AG09319 (cell line): Measurements from ENCODE around the gene RTP5.
"Not testable (repeated sequence)": the region's sequence is repeated elsewhere in the genome, so short reads cannot be mapped to it uniquely, and the experiment has no call there.

Experiments
- DNase-seq: peaks from one replicate; pipeline ENCODE4 v3.0.0-alpha.2; 2010; ENCODE audit warnings: low read depth; ENCODE audit errors: extremely low read depth
- CTCF ChIP-seq: IDR thresholded peaks from 2 replicates; pipeline ENCODE4 v1.5.1; 2011; ENCODE audit warnings: low read depth, mild to moderate bottlenecking, inconsistent platforms, low read length, moderate library complexity

Gene RTP5

GRCh38 chr2:241869087-241869961 lies at the start of gene RTP5:
Gene RTP5, plus strand, starts transcription at chr2:241869729. Its CDS starts 28 bp downstream, at chr2:241869757.
- no peak for DNase-seq

GRCh38 chr2:241819947-241820624 lies 49.4 kb upstream of the RTP5 start:
- not testable (repeated sequence) for DNase-seq

More at GRCh38 chr2:241869087-241869961, at the start of gene RTP5:
- TF ChIP-seq CTCF, result no peak

GRCh38 chr2:241820625-241821384 lies 48.7 kb upstream of the RTP5 start:
- DNase-seq, result no peak
- no peak for TF ChIP-seq CTCF

GRCh38 chr2:241821460-241822263 lies 47.9 kb upstream of the RTP5 start:
- DNase-seq, result no peak

GRCh38 chr2:241822264-241822623 lies 47.3 kb upstream of the RTP5 start:
- no peak for TF ChIP-seq CTCF

More at GRCh38 chr2:241821460-241822263, 47.9 kb upstream of the RTP5 start:
- TF ChIP-seq CTCF, result no peak

GRCh38 chr2:241823531-241824437 lies 45.7 kb upstream of the RTP5 start:
- not testable (repeated sequence) for DNase-seq

More at GRCh38 chr2:241822264-241822623, 47.3 kb upstream of the RTP5 start:
- no peak for DNase-seq

- TF ChIP-seq CTCF, result no peak
- no peak for DNase-seq
Measured at GRCh38 chr2:241827394-241827793, 42.1 kb upstream of the RTP5 start.
